Measurements from ENCODE around the gene RGL1.

Gene RGL1

DNA sequence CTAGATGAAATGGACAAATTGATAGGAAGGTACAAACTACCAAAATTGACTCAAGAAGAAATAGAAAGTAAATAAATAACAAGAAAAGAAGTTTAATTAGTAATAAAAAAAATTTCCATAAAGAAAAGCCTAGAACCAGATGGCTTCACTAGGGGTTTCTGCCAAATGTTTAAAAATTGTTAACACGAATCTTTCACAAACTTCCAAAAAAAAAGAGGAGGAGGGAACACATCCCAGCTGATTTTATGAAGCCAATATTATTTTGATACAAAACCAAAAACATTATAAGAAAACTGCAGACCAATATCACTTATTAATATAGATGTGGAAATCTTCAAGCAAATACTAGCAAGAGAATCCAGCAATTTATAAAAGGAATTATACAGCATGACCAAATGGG is 143.1 kb downstream of the RGL1 start:
- H3K9ac ChIP-seq (ENCODE audit: low read length), result no peak overlapping the region
- DNase-seq, result no peak
- no peaks in the 10 kb centered on the region for H4K20me1 ChIP-seq (ENCODE audit: insufficient read depth, low read length)
- H3K27ac ChIP-seq (ENCODE audit: low read length), result no peak overlapping the region
- no peaks in the 10 kb centered on the region for H3K36me3 ChIP-seq (replicated peaks; ENCODE audit: insufficient read depth, low read length)
- H3K9me2 ChIP-seq (replicated peaks; ENCODE audit: insufficient read depth, low read length), result no peaks in the 10 kb centered on the region
- H3K4me1 ChIP-seq (ENCODE audit: low read length), result 0 out of 2 replicates have a peak, but pooled peaks cover 8% of the 10 kb centered on the region
- no peaks in the 10 kb centered on the region for H3K79me2 ChIP-seq (ENCODE audit: low read length)
- no peaks in the 10 kb centered on the region for H3K27me3 ChIP-seq (replicated peaks; ENCODE audit: insufficient read depth, low read length)
- no peak overlapping the region for H3K4me3 ChIP-seq (ENCODE audit: low read length)
- no peaks in the 10 kb centered on the region for H3K9me3 ChIP-seq (replicated peaks; ENCODE audit: insufficient read depth, low read length)
- no peak overlapping the region for H3K4me2 ChIP-seq (ENCODE audit: low read depth, low read length)
- no peak overlapping the region for H2AFZ ChIP-seq (ENCODE audit: low read length)
- H3F3A ChIP-seq (ENCODE audit: insufficient read depth, low read length), result no peaks in the 10 kb centered on the region
- no peak for TF ChIP-seq EZH2 (optimal IDR thresholded peaks at IDR 0.05; ENCODE audit: low read depth, low read length)
- TF ChIP-seq CTCF (IDR thresholded peaks at IDR 0.05; ENCODE audit: low read length), result no peak
- TF ChIP-seq EZH2phosphoT487 (IDR thresholded peaks at IDR 0.05; ENCODE audit: low read length), result no peak

GRCh38 chr1:183952101-183952500 is 147.2 kb downstream of the RGL1 start:
- Histone ChIP-seq H3K4me3 (ENCODE audit: low read length) (no peak overlapping the region), H3K79me2 (ENCODE audit: low read length) (no peaks in the 10 kb centered on the region), H3K27me3 (replicated peaks; ENCODE audit: insufficient read depth, low read length) (no peaks in the 10 kb centered on the region), H2AFZ (ENCODE audit: low read length) (no peak overlapping the region), H3K9me3 (replicated peaks; ENCODE audit: insufficient read depth, low read length) (no peaks in the 10 kb centered on the region), H4K20me1 (ENCODE audit: insufficient read depth, low read length) (no peaks in the 10 kb centered on the region), H3K9ac (ENCODE audit: low read length) (no peak overlapping the region), H3K27ac (ENCODE audit: low read length) (no peak overlapping the region), H3K4me1 (ENCODE audit: low read length) (peaks cover 31% of the 10 kb centered on the region), H3K36me3 (replicated peaks; ENCODE audit: insufficient read depth, low read length) (no peaks in the 10 kb centered on the region), H3F3A (ENCODE audit: insufficient read depth, low read length) (peaks cover 19% of the 10 kb centered on the region), H3K9me2 (replicated peaks; ENCODE audit: insufficient read depth, low read length) (no peaks in the 10 kb centered on the region), H3K4me2 (ENCODE audit: low read depth, low read length) (no peak overlapping the region)
- no peak for TF ChIP-seq EZH2 (optimal IDR thresholded peaks at IDR 0.05; ENCODE audit: low read depth, low read length)
- no peak for TF ChIP-seq CTCF (IDR thresholded peaks at IDR 0.05; ENCODE audit: low read length)
- no peak for TF ChIP-seq EZH2phosphoT487 (IDR thresholded peaks at IDR 0.05; ENCODE audit: low read length)
- DNase-seq, result no peak

DNA sequence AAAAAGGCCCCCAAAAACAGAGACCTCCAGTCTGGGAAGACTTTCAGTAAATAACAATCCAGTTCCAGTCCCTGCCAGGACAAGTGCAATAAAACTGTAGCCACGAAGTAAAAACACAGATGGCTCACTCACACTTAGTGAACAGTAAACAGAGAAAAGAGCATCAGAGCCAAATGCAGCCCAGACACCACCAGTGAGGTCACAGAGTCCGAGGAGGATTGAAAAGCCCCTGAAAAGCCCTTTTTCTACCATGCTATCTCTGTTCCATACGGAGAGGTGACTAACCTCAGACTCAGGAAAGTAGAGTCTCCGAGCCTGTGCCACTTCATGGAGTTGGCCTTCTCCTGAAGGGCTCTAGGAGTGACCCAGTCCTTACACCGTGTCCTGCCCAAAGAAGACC is 148.1 kb downstream of the RGL1 start:
- Histone ChIP-seq H3K9me2 (replicated peaks; ENCODE audit: insufficient read depth, low read length) (no peaks in the 10 kb centered on the region), H3K9ac (ENCODE audit: low read length) (no peak overlapping the region), H3K9me3 (replicated peaks; ENCODE audit: insufficient read depth, low read length) (no peaks in the 10 kb centered on the region), H3K4me3 (ENCODE audit: low read length) (no peak overlapping the region), H3K27ac (ENCODE audit: low read length) (no peak overlapping the region), H3K79me2 (ENCODE audit: low read length) (no peaks in the 10 kb centered on the region), H3K4me2 (ENCODE audit: low read depth, low read length) (no peak overlapping the region), H2AFZ (ENCODE audit: low read length) (no peak overlapping the region), H3K4me1 (ENCODE audit: low read length) (peaks cover 40% of the 10 kb centered on the region), H4K20me1 (ENCODE audit: insufficient read depth, low read length) (no peaks in the 10 kb centered on the region), H3K36me3 (replicated peaks; ENCODE audit: insufficient read depth, low read length) (no peaks in the 10 kb centered on the region), H3K27me3 (replicated peaks; ENCODE audit: insufficient read depth, low read length) (no peaks in the 10 kb centered on the region), H3F3A (ENCODE audit: insufficient read depth, low read length) (peaks cover 23% of the 10 kb centered on the region)
- no peak for TF ChIP-seq EZH2 (optimal IDR thresholded peaks at IDR 0.05; ENCODE audit: low read depth, low read length)
- TF ChIP-seq EZH2phosphoT487 (IDR thresholded peaks at IDR 0.05; ENCODE audit: low read length), result no peak
- no peak for TF ChIP-seq CTCF (IDR thresholded peaks at IDR 0.05; ENCODE audit: low read length)
- DNase-seq, result no peak

Data from MM.1S (cell line).